Cardiac fibroblast (primary cell): ENCODE data around the gene ARMS2.

Source experiments
- DNase-seq, 2 donors: peaks; one replicate each; pipeline versions ENCODE4 v3.0.0 to v3.0.0-alpha.2; 2010; ENCODE audit warnings: low read depth in 2 of 2
- H3K4me3 ChIP-seq, 2 donors: replicated peaks in 1 of 2; 1 replicate in 1 of 2; 2 replicates in 1 of 2; pipeline ENCODE4 v1.5.1; 2011; ENCODE audit warnings: low read depth in 2 of 2, low read length in 2 of 2, mild to moderate bottlenecking in 2 of 2, moderate library complexity in 1 of 2
- CTCF ChIP-seq: IDR thresholded peaks from one replicate; pipeline ENCODE4 v1.5.1; 2011; ENCODE audit warnings: low read depth, mild to moderate bottlenecking, low read length, inconsistent platforms

Gene ARMS2

DNA sequence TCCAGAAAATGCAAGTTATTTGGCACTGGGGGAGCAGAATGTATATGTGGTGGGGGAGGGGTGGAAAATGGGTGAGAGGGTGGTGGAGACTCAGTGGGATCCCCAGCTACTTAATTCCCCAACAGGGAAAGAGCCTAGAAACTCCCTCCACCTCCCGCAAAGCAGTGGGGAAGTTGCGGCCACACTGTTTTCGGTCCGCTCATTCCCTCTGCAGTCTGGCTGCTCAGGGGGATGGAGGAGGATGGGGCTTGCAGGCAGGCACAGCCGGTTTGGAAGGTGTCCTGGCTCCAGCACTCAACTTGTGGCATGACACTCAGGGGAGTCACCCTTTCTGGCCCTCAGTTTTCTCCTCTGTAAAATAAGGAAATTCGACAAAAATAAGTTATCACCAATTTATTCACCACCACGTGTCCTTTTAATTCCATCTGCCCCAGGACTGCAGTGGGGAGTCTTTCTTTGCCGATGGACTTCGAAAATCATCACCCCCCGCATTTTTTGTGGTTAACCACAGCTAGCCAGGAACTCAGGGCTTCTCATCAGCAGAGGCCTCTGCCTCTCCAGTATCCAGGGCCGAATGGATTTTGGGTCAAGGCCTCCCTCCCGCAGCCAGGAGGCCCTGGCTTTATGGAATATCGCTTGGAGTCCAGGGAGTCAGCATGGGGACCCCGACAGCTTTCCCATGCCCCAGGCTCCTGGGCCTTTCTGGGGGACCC, 5.3 kb downstream of the ARMS2 start:
- TF ChIP-seq CTCF, result no peak
- H3K4me3 ChIP-seq, result no peak overlapping the region
- peak; percentile 33 to 79 for DNase-seq

DNA sequence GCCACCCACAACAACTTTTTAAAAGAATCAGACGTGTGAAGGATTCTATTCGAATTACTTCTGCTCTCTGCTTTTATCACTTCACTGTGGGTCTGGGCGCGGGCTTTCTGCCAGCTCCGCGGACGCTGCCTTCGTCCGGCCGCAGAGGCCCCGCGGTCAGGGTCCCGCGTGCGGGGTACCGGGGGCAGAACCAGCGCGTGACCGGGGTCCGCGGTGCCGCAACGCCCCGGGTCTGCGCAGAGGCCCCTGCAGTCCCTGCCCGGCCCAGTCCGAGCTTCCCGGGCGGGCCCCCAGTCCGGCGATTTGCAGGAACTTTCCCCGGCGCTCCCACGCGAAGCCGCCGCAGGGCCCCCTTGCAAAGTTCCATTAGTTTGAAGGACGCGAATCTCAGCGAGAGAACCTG, 6.4 kb downstream of the ARMS2 start:
- peak in 1 of 2 donors; percentile 23 for DNase-seq
- no peak for TF ChIP-seq CTCF
- peak overlapping the region; percentile 51 to 80 for H3K4me3 ChIP-seq

GRCh38 chr10:122461367-122461728, 6.9 kb downstream of the ARMS2 start, which contains the start of gene HTRA1:
HTRA1 (plus strand) TSS chr10:122461553; CDS start chr10:122461653, 100 bp downstream.
- peak; percentile 67 to 83 for DNase-seq
- H3K4me3 ChIP-seq, result peak within 1 kb of the TSS; percentile 73 to 80
- TF ChIP-seq CTCF, result no peak

DNA sequence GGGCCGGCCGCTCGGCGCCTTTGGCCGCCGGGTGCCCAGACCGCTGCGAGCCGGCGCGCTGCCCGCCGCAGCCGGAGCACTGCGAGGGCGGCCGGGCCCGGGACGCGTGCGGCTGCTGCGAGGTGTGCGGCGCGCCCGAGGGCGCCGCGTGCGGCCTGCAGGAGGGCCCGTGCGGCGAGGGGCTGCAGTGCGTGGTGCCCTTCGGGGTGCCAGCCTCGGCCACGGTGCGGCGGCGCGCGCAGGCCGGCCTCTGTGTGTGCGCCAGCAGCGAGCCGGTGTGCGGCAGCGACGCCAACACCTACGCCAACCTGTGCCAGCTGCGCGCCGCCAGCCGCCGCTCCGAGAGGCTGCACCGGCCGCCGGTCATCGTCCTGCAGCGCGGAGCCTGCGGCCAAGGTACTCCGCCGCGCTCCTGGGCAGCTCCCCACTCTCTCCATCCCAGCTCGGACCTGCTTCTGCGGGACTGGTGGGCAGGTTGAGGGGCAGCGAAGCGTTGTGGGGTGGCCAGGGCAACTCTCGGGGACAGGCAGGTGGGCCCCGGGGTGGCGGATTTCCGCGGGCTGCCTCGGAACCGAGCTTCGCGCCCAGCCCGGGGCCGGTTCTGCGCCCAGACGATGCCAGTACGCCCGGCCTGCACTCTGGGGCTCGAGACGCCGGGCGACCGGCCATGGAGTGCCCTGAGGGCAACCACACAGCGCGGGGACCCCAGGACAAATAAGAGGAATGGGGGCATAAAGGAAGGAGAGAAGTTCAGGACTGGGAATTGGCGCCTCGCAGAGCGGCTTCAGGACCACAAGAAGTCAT, 7.5 kb downstream of the ARMS2 start:
- no peak for TF ChIP-seq CTCF
- peak in 1 of 2 donors; percentile 16 for DNase-seq
- H3K4me3 ChIP-seq, result peak overlapping the region; percentile 73 to 80

GRCh38 chr10:122462533-122463465, 8.3 kb downstream of the ARMS2 start:
- DNase-seq, result peak; percentile 60 to 62

More at GRCh38 chr10:122462533-122463465, 8.3 kb downstream of the ARMS2 start:
- TF ChIP-seq CTCF, result no peak
- H3K4me3 ChIP-seq, result peak overlapping the region; percentile 73 to 80
